Upper lobe of left lung (tissue), 4 donors: ENCODE data around the gene KRTDAP.
"Not testable (repeated sequence)": the region's sequence is repeated elsewhere in the genome, so short reads cannot be mapped to it uniquely, and the experiment has no call there.

Source experiments
- CTCF ChIP-seq, 6 experiments: fragments of 450-650 bp in 4 of 6; fragments of 200-600 bp in 2 of 6; sonication (generic) in 2 of 6; IDR thresholded peaks; one replicate each; pipeline ENCODE4 v1.5.1; 2016 to 2019; ENCODE audit warnings: antibody characterized with exemption in 6 of 6
- EP300 ChIP-seq, 4 donors: sonication (generic); formaldehyde crosslinking; IDR thresholded peaks; one replicate each; pipeline ENCODE4 v1.5.1; 2017; ENCODE audit warnings: antibody characterized with exemption in 4 of 4, control low read depth in 2 of 4
- POLR2A ChIP-seq, 4 donors: fragments of 450-650 bp; IDR thresholded peaks; one replicate each; pipeline ENCODE4 v1.5.1; 2016 to 2017; ENCODE audit warnings: antibody characterized with exemption in 4 of 4, mild to moderate bottlenecking in 2 of 4
- POLR2AphosphoS5 ChIP-seq, 2 donors: sonication (generic); formaldehyde crosslinking; IDR thresholded peaks; one replicate each; pipeline ENCODE4 v1.5.1; 2017; ENCODE audit warnings: antibody characterized with exemption in 2 of 2

GRCh38 chr19:35461788-35462187 is 28.5 kb downstream of the KRTDAP start:
- not testable (repeated sequence) for TF ChIP-seq POLR2AphosphoS5, POLR2A, CTCF, EP300 (IDR thresholded peaks at IDR 0.05)
